ENCODE data around the gene CSF1. TPM values are rescaled to one million over a fixed set of nuclear protein-coding genes. Genes with fewer than 3 reads are reported as not detected.

Gene CSF1
- total and polyA plus RNA-seq, 2 donors (not counting 1 experiment from before 2014, with no cell fraction given) = 28.6 to 48.9 TPM

- H3K36me3 ChIP-seq (ENCODE audit: control insufficient read depth, insufficient read depth, low read length) = no peaks in the 10 kb centered on the region
- H3K4me2 ChIP-seq (ENCODE audit: extremely low read depth, insufficient read depth, low read length) = no peak overlapping the region
- no peaks in the 10 kb centered on the region for H3K9me3 ChIP-seq (ENCODE audit: control insufficient read depth, insufficient read depth, low read depth, low read length)
- no peak overlapping the region for H3K9ac ChIP-seq (ENCODE audit: insufficient read depth, low read length)
- no peaks in the 10 kb centered on the region for H3K27me3 ChIP-seq (ENCODE audit: control insufficient read depth, insufficient read depth, low read length)
- H3K4me3 ChIP-seq (replicated peaks in 1 of 4; ENCODE audit: control extremely low read depth in 1 of 4, insufficient read depth in 1 of 4, low read depth in 3 of 4, low read length in 4 of 4) = no peak overlapping the region
- no peak overlapping the region for H2AFZ ChIP-seq (ENCODE audit: low read length)
- H3K79me2 ChIP-seq (ENCODE audit: control insufficient read depth, insufficient read depth, low read length) = no peaks in the 10 kb centered on the region
- DNase-seq (ENCODE audit: low read depth in 2 of 2) = peak in 1 of 2 donors; percentile 62
- H4K20me1 ChIP-seq (ENCODE audit: control insufficient read depth, extremely low read depth, insufficient read depth, low read length) = no peaks in the 10 kb centered on the region
- TF ChIP-seq CTCF (conservative IDR thresholded peaks at IDR 0.05 in 1 of 2, IDR thresholded peaks at IDR 0.05 in 1 of 2; ENCODE audit: low read depth in 1 of 2, low read length in 2 of 2) (no peak), EZH2 (IDR thresholded peaks at IDR 0.05; ENCODE audit: low read length, missing control alignments) (no peak)
- H3K4me1 ChIP-seq (ENCODE audit: control insufficient read depth, extremely low read depth, insufficient read depth, low read length) = peaks cover 18% of the 10 kb centered on the region
- no peak overlapping the region for H3K27ac ChIP-seq (ENCODE audit: insufficient read depth, low read length)
Measured at GRCh38 chr1:109873278-109874175, 37.1 kb upstream of the CSF1 start.

- H3K9ac ChIP-seq (ENCODE audit: insufficient read depth, low read length) = no peak overlapping the region
- no peaks in the 10 kb centered on the region for H3K9me3 ChIP-seq (ENCODE audit: control insufficient read depth, insufficient read depth, low read depth, low read length)
- no peak for TF ChIP-seq EZH2 (IDR thresholded peaks at IDR 0.05; ENCODE audit: low read length, missing control alignments)
- no peak for TF ChIP-seq CTCF (conservative IDR thresholded peaks at IDR 0.05 in 1 of 2, IDR thresholded peaks at IDR 0.05 in 1 of 2; ENCODE audit: low read depth in 1 of 2, low read length in 2 of 2)
- H3K36me3 ChIP-seq (ENCODE audit: control insufficient read depth, insufficient read depth, low read length) = no peaks in the 10 kb centered on the region
- no peak for DNase-seq (ENCODE audit: low read depth in 2 of 2)
- no peaks in the 10 kb centered on the region for H3K27me3 ChIP-seq (ENCODE audit: control insufficient read depth, insufficient read depth, low read length)
- H2AFZ ChIP-seq (ENCODE audit: low read length) = no peak overlapping the region
- no peaks in the 10 kb centered on the region for H4K20me1 ChIP-seq (ENCODE audit: control insufficient read depth, extremely low read depth, insufficient read depth, low read length)
- no peak overlapping the region for H3K4me2 ChIP-seq (ENCODE audit: extremely low read depth, insufficient read depth, low read length)
- no peak overlapping the region for H3K4me3 ChIP-seq (replicated peaks in 1 of 4; ENCODE audit: control extremely low read depth in 1 of 4, insufficient read depth in 1 of 4, low read depth in 3 of 4, low read length in 4 of 4)
- no peaks in the 10 kb centered on the region for H3K79me2 ChIP-seq (ENCODE audit: control insufficient read depth, insufficient read depth, low read length)
- H3K27ac ChIP-seq (ENCODE audit: insufficient read depth, low read length) = no peak overlapping the region
- H3K4me1 ChIP-seq (ENCODE audit: control insufficient read depth, extremely low read depth, insufficient read depth, low read length) = peaks cover 18% of the 10 kb centered on the region
Measured at GRCh38 chr1:109874445-109874844, 36.2 kb upstream of the CSF1 start.

DNA sequence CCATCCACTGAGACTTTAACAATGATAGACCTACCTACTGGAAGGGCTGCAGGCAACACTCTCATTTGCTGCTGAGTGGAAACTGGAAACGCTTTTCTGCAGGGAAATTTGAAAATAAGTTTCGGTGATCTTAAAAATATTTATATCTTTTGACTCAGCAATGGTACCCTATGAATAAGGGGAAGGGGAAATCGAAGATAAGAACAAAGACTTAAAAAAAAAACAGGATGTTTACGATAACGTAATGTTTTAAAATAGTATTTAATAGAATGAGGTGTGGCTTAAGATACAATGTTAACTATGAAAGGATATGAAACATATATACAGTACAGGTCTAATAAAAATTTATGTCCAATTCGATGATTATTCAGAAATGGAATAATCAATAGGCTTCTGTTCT lies 34.8 kb upstream of the CSF1 start:
- Histone ChIP-seq H3K4me2 (ENCODE audit: extremely low read depth, insufficient read depth, low read length) (no peak overlapping the region), H3K4me1 (ENCODE audit: control insufficient read depth, extremely low read depth, insufficient read depth, low read length) (peaks cover 18% of the 10 kb centered on the region), H3K36me3 (ENCODE audit: control insufficient read depth, insufficient read depth, low read length) (no peaks in the 10 kb centered on the region), H4K20me1 (ENCODE audit: control insufficient read depth, extremely low read depth, insufficient read depth, low read length) (no peaks in the 10 kb centered on the region), H3K27ac (ENCODE audit: insufficient read depth, low read length) (no peak overlapping the region), H3K9me3 (ENCODE audit: control insufficient read depth, insufficient read depth, low read depth, low read length) (no peaks in the 10 kb centered on the region), H3K27me3 (ENCODE audit: control insufficient read depth, insufficient read depth, low read length) (no peaks in the 10 kb centered on the region), H3K4me3 (replicated peaks in 1 of 4; ENCODE audit: control extremely low read depth in 1 of 4, insufficient read depth in 1 of 4, low read depth in 3 of 4, low read length in 4 of 4) (no peak overlapping the region), H3K79me2 (ENCODE audit: control insufficient read depth, insufficient read depth, low read length) (no peaks in the 10 kb centered on the region), H2AFZ (ENCODE audit: low read length) (no peak overlapping the region), H3K9ac (ENCODE audit: insufficient read depth, low read length) (no peak overlapping the region)
- TF ChIP-seq CTCF (conservative IDR thresholded peaks at IDR 0.05 in 1 of 2, IDR thresholded peaks at IDR 0.05 in 1 of 2; ENCODE audit: low read depth in 1 of 2, low read length in 2 of 2) (no peak), EZH2 (IDR thresholded peaks at IDR 0.05; ENCODE audit: low read length, missing control alignments) (no peak)
- DNase-seq (ENCODE audit: low read depth in 2 of 2) = no peak
